A204.1 (cell line): ENCODE data around the gene KLKB1.
"Not testable (repeated sequence)": the region's sequence is repeated elsewhere in the genome, so short reads cannot be mapped to it uniquely, and the experiment has no call there.

Source experiments
- FAIRE-seq: peaks from 2 replicates; lab custom pipeline; 2012; peaks lifted over from hg19 to GRCh38; lab: Jason Lieb, UNC

Gene KLKB1

GRCh38 chr4:186265683-186266652 lies 38.7 kb downstream of the KLKB1 start, which contains the start of gene F11:
Gene F11, plus strand, starts transcription at chr4:186266189. Its CDS starts 948 bp downstream, at chr4:186267137.
- no peak for FAIRE-seq

DNA sequence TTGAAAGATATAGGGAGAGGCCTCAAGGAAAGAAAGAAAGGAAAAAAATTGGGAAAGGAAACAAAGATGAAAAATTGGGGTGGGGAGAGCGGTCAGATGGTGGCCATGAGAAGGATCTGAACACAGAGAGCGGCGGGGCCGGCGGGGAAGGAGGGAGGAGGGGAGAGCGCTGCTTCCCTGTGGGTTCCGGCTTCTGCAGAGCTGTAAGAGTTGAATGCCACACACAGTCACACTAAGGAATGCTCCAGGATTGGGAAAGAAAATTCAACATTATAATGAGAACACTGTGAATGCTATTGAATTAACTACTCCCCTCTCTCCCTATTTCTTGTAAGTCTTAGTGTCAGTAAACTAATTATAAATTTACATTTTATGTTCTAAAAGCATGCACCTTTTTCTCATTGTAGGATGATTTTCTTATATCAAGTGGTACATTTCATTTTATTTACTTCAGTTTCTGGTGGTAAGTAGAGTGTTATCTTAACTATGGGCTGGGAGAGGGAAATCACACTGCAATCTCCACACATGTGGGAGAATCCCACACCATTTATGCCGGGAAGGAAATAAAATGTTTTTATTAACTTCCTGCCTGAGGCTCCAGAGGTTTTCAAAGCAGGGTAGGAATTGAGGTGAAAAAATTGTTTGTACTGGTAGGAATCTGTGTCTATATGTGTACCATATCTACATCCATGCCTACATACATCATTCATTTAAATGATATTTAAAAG lies 39.6 kb downstream of the KLKB1 start:
- FAIRE-seq = no peak

DNA sequence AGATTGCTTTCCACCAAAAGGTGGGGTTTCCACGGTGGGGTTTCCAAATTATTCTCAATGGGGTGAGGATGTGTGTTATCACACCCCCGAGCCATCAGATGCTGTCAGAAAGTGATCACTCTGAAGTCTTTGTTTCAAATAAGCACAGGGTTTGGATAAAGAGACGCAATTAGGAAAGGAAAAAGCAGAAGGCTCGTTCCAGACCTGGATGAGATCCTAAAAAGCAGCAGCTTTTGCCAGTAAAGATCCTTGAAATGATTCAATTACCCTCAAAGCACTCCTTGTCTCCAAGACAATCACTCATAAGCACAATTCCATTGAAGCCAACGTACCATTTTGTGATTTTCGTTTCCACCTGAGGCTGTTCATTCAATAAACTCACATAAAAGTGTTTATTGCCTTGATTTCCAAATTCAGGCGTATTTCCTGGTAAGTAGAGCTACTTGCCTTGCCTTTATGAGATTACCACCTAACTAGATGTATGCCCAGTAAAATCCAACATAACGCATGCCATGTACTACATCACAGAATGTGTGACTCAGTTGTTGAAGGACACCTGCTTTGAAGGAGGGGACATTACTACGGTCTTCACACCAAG lies 43.9 kb downstream of the KLKB1 start:
- no peak for FAIRE-seq

GRCh38 chr4:186272699-186273391 lies 45.5 kb downstream of the KLKB1 start:
- FAIRE-seq = no peak

- not testable (repeated sequence) for FAIRE-seq
Measured at GRCh38 chr4:186273392-186273789, 46.1 kb downstream of the KLKB1 start.

- no peak for FAIRE-seq
Measured at GRCh38 chr4:186283311-186283710, 56.0 kb downstream of the KLKB1 start.

DNA sequence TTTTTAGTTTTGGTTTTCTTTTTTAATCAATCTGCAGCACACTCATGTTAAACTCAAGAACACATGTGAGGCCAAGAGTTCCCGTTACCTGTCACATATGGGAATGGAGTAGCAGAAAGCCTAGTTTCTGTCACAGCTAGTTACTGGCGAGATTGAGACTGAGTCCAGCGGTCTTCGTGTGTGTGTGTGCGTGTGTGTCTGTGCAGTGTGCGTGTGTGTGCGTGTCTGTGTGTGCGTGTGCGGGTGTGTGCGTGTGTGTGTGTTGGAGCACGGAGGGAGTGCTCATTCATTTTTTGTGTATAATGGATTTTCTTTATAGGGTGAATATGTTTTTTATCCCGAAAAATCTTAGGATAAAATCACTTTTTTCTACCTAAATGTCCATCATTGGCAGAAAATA lies 57.8 kb downstream of the KLKB1 start:
- FAIRE-seq = no peak

DNA sequence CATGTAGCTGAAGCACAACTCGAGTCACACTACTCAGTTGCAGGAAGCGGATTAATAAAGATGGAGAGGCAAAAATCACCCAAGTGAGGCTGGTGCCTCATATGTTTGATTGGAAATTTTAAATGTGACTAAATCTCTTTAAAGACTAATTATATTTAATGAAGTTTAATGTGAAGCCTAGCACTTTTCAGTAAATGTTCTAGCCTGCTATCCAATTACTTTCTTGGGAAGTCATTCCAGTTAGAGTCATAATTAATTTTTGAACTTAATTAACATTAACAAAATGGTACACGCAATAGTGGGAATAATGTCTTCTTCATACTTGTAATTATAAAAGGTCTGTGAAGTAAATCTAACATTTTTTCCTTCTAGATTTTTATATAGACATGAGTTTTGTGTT lies 59.3 kb downstream of the KLKB1 start:
- no peak for FAIRE-seq

- no peak for FAIRE-seq
Measured at GRCh38 chr4:186291256-186291890, 64.1 kb downstream of the KLKB1 start.

DNA sequence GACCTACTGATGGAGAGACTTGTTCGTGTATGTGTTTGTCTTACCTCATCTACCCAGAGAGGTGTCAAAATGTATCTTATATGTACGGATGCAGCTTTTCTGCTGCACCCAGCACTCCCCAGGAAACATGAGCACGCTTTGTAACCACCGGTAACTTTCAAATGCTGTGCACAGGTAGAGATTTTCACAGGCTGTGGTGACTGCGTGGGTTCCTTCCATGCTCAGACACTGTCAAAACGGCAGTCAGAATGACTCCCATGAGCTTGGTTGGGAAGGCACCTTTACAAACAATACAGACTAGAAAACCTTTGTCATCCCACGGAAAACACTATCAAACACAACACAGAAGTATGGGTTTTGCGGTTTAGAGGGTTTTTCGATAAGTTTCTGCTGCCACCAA lies 66.9 kb downstream of the KLKB1 start:
- FAIRE-seq = no peak

GRCh38 chr4:186296481-186296880 lies 69.2 kb downstream of the KLKB1 start:
- no peak for FAIRE-seq

GRCh38 chr4:186297013-186297645 lies 69.8 kb downstream of the KLKB1 start:
- FAIRE-seq = peak; percentile 98

GRCh38 chr4:186298031-186298647 lies 70.8 kb downstream of the KLKB1 start:
- FAIRE-seq = no peak

GRCh38 chr4:186299291-186299690 lies 72.0 kb downstream of the KLKB1 start:
- FAIRE-seq = no peak

- no peak for FAIRE-seq
Measured at GRCh38 chr4:186300659-186301390, 73.5 kb downstream of the KLKB1 start.

- FAIRE-seq = no peak
Measured at GRCh38 chr4:186304216-186304615, 76.9 kb downstream of the KLKB1 start.

GRCh38 chr4:186304866-186305505 lies 77.7 kb downstream of the KLKB1 start:
- no peak for FAIRE-seq

DNA sequence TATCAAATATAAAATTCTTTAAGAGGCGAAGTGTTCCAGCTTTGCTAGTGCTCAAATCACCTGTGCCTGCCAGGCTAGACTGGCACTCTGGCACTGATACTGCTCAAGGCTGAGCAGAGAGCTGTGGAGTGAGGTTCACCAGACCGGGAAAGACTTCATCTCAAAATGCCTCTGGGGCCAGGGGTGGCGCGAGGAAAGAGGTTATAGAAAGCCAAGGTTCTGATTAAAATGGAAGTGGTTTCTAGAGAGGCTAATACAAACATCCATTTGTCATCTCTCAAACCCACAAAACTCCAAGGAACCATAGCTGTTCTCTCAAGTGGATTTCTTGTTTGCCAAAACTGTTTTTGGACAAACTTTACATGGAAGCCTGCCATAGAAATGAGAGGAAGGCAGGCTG lies 80.2 kb downstream of the KLKB1 start:
- no peak for FAIRE-seq

DNA sequence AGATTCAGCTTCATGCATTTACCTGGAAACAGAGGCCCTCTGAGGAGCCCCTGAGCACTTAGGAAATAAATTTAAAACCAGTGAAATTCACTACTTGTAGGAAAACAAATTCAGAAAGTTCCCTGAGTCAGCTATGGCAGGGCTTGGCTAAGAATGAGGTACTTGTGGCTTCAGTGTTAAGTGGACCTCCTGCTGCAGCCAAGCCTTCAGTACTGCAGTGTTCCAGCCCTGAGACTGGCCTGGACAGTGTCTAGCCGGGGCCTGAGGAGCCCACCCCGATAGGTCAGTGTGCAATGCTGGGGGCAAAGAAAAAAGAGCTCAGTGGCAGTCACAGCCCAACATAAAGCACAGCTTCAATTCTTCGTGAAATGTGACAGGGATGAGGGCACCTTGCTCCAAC lies 80.6 kb downstream of the KLKB1 start:
- FAIRE-seq = no peak
